ENCODE results near the gene TRIM13.

- TF ChIP-seq CTCF (IDR thresholded peaks at IDR 0.05): no peak
- no peak for TF ChIP-seq POLR2A (IDR thresholded peaks at IDR 0.05)
These were observed 24.1 kb upstream of the TRIM13 start for GRCh38 chr13:49972709-49973108.

Measured in adrenal gland (tissue), 5 donors.